HG02852 (cell line): ENCODE results near the gene STRADB.
"Not testable (repeated sequence)": the region's sequence is repeated elsewhere in the genome, so short reads cannot be mapped to it uniquely, and the experiment has no call there.

Experiments used
- ATAC-seq: cut with Tn5 transposase; IDR thresholded peaks from one replicate; pipeline ENCODE4 v1.9.1; 2021; ENCODE audit warnings: mild to moderate bottlenecking, moderate library complexity; ENCODE audit not compliant: unreplicated experiment

The STRADB gene

DNA sequence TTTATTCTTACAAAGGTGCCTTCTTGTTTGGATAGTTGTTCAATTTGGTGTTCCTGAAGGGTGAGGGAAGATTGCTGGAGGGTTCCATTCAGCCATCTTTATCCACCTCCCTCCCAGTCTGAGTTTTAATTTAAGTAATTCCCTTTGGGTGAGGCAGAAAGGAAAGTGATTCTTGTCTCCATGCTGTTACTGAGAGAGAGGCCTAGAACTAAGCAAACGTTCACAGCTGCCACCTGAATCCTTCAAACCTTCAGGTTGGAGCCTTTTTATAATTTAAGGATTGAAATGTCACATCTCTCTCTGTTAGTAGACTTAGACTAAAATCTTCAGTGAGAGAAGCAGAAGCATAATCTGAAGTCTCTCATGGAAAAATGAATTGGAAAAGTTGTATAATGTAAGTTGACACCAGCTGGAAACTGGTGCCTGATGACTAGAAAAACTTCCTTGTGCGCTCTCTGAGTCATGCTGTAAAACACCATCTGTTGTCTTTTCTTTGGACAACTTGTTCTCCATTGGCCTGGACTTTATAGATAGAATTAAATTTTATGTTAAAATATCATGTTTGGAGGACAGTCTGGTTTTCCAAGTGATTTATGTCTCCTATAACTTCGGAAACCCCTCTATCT is 14.6 kb downstream of the STRADB start:
- ATAC-seq: no peak

DNA sequence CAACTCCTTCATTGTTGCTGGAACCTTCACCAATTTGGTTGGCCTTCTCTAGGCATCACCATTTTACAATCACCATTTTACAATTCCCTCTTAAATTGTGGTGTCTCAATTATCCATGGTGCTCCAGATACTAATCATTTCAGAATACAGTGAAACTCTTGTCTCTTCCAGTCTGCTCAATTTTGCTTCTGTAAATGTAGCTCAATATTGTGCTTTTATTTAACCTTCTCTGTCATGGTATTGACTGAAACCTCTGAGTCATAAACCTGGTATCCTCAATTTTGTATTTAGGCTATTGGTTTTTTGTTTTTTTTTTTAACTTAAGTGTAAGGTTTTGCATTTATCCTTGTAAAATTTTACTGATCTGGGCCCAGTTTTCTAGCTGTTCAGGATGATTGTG is 16.1 kb downstream of the STRADB start:
- no peak for ATAC-seq

DNA sequence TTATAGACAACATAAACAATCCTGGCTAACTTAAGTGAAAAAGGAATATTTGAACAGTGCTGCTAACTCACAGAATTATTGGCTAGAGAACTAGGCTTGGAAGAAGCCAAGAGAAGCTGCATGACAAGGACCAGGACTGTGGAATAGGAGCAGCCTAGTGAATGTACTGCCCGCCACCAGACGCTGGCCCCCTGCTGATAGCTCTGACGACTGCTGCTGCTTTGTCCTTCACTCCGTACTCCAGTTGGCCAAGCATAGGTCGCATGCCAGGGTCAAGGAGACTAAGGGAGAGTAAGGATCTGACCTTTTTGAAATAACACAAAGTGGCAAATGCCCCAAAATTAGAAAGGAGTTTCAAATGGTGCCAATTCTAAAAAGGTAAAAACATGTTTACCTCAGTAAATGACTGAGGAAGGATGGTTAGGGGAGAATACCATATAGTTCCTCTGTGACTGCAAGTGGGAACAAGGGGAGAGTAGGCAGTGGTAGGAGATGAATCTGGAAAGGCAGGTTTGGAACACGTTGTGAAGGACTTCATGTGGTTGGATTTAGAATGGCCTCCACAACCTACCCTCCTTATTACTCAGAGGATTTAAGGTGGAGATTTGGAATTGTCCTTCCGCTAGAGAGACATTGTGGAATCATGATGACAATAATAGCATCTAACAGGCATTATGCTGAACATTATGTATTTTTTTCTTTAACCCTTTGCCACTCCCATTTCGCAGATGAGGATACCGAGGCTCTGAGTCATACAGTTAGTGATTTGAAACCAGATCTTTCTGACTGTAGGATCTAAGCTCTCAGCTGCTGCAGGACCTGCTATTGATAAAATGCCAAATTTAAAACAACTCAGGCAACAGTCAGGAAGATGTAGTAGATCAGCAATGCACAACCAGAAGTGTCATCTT is 19.5 kb downstream of the STRADB start:
- ATAC-seq: no peak

DNA sequence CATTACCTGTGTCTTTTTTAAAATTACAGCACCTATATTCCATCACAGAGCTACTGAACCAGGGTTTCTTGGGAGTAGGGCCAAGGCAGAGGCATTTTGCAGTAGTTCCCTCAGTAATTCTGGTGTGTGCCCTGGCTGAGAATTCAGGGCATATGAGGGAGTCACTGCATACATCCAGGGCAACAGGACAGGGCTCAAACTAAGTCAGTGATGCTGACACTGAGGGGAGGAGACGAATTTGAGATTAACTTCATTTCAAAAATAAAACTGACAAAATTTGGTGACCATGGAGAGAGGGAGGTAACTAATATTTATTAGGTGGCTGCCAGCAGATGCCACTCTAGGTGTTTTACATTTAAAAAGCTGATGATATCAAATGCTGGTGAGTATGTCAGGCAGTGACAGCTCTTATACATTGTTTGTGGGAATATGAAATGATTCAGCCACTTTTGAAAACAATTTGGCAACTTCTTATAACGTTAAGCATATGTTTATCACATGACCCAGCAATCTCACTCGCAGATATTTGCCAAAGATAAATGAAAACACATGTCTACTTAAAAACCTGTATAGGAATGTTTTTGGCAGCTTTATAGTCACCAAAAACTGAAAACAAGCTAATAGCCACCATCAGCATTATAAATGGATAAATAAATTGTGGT is 20.3 kb downstream of the STRADB start:
- no peak for ATAC-seq

DNA sequence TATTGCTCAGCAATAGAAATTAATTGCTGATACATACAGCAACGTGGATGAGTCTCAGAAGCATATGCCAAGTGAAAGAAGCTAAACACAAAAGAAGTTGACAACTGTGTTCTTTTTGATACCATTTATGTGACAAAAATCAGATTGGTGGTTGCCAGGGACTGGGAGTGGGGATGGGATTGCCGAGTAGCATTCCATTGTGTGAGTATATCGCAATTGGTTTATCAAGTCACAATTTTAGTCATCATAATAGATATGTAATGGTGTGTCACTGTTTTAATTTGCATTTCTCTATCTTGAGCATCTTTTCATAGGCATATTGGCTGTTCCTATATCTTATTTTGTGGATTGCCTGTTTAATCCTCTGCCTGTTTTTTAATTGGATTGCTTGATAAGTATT is 20.9 kb downstream of the STRADB start:
- no peak for ATAC-seq

DNA sequence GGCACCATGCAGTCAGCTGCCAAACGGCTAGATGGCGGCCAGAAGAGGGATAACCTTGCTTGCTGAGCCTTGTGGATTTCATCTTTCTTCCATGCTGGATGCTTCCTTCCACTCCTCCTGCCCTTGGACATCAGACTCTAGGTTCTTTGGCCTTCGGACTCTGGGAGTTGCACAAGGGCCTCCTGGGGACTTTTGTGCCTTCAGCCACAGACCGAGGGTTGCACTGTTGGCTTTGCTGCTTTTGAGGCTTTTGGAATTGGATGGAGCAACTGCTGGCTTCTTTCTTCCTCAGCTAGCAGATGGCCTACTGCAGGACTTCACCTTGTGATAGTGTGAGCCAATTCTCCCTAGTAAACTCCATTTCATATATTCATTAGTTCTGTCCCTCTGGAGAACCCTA is 31.0 kb downstream of the STRADB start:
- ATAC-seq: no peak

DNA sequence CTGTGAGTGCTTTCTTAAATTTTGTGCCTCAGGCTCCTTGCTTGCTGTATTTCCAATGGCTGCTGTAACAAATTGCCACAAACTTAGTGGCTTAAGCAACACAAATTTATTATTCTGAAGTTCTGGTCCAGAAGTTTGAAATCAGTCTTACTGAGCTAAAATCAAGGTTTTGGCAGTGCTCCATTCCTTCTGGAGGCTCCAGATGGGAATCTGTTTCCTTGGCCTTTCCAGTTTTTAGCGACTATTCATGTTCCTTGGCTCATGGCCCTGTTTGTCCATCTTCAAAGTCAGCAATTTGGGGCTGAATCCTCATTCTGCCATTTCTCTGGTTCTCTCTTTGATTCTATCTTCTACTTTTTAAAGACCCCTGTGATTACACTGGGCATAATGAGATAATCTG is 31.8 kb downstream of the STRADB start:
- no peak for ATAC-seq

DNA sequence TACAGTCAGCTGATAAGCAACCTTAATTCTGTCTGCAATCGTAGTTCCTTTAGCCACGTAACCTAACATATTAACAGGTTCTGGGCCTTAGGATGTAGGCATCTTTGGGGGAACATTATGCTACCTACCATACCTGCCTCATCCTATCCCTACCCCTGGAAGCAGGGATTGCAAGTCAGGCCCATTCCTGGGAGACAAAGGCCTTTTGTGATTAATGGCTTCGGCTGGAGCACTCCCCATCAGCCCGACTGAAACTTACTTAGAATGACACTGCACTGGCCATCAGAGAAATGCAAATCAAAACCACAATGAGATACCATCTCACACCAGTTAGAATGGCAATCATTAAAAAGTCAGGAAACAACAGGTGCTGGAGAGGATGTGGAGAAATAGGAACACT is 32.2 kb downstream of the STRADB start:
- not testable (repeated sequence) for ATAC-seq

DNA sequence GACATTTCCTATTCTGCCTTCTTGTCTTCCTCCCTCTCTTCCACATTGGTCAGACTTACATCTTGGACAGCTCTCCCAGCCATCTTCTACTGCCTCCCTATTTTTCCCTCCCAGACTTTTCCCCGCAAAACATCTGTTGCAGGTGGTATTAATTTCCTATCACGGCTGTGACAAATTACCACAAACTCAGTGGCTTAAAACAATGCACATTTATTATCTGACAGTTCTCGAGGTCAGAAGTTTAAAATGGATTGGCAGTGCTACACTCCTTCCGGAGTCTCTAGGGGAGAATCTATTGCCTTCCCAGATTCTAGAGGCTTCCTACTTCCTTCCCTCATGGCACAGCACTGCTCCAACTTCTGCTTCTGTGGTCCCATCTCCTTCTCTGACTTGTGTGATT is 33.3 kb downstream of the STRADB start:
- no peak for ATAC-seq

DNA sequence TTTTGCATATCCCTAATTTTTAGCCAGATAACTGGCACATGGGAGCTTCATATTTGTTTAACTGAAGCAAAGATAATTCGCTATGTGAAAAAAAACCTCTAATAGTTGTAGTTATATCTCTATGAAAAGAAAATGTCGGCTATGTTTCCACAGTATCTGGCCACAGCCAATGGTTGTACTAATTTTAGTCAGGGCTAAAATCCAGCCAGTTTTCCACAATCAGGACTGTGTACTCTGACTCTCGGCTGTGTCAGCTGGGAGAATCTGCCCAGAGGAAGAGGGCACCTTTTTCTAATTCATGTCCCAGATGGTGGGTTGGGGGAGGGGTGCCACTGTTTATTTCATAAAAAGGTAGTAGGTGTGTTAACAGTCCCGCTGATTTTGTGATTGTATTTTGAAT is 38.8 kb downstream of the STRADB start:
- no peak for ATAC-seq

DNA sequence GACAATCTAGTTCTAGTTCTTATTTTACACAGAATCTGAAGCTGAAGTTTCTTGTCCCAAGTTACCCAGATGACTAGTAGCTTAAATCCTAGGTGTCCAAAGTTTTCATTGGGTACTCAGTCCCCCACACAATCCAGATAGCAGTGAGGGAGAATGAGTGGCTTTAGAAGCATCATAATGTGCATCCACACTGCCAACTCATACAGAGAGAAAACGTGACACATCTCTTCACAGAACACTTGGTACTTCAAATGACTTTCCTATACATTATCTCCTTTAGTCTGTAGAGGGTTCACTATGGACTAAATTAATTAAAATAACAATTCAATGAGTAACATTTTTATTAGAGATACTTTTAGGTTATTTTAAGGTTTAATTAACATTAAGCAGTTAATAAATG is 45.2 kb downstream of the STRADB start:
- ATAC-seq: no peak

DNA sequence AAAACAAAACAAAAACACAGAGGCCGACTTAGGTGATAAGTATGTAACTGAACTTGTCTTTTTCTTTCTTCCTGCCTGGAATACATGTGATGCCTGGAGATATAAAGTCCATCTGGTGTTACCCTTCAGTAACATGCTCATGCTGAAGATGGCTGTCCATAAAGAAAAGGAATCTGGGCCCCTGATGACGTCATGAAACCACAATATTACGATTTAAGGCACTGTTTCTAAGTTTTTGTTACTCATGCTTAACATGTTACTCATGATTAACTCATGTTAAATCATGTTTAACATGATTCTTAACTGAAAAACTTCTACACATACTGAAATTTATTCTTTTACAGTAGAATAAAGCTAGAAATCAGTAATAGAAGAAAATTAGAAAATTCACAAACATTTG is 49.0 kb downstream of the STRADB start:
- no peak for ATAC-seq

DNA sequence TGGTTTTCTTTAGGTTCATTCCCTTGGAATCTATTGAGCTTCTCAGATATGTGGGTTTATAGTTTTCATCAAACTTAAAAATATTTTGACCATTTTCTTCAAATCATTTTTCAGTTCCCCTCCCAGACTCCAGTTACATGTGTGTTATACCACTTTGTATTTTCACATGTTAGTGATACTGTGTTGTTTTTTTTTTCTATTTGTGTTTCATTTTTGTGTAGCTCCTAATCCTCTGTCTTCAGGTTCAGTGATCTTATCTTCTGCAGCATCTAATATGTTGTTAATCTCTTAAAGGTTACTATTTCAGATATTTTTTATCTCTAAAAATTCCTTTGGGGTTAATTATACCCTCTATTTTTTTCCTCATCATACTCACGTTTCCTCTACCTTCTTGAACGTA is 51.2 kb downstream of the STRADB start:
- no peak for ATAC-seq

DNA sequence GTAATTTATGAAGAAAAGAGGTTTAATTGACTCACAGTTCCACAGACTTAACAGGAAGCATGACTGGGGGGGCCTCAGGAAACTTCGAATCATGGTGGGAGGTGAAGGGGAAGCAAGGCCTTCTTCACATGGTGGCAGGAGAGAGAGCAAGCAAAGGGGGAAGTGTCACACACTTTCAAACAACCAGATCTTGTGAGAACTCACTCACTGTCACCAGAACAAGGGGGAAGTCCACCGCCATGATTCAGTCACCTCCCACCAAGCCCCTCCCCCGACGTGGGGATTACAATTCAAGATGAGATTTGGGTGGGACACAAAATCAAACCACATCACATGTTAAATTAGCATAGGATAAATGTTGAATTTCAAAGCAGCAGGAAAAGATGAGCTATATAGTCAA is 56.2 kb downstream of the STRADB start:
- no peak for ATAC-seq

DNA sequence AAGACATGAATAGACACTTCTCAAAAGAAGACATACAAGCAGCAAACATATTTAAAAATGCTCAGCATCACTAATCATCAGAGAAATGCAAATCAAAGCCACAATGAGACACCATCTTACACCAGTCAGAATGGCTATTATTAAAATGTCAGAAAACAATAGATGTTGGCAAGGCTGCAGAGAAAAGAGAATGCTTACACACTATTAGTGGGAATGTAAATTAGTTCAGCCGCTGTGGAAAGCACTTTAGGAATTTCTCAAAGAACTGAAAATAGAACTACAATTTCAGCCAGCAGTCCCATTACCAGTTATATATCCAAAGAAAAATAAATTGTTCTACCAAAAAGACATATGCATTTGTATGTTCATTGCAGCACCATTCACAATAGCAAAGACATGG is 61.7 kb downstream of the STRADB start:
- ATAC-seq: no peak

DNA sequence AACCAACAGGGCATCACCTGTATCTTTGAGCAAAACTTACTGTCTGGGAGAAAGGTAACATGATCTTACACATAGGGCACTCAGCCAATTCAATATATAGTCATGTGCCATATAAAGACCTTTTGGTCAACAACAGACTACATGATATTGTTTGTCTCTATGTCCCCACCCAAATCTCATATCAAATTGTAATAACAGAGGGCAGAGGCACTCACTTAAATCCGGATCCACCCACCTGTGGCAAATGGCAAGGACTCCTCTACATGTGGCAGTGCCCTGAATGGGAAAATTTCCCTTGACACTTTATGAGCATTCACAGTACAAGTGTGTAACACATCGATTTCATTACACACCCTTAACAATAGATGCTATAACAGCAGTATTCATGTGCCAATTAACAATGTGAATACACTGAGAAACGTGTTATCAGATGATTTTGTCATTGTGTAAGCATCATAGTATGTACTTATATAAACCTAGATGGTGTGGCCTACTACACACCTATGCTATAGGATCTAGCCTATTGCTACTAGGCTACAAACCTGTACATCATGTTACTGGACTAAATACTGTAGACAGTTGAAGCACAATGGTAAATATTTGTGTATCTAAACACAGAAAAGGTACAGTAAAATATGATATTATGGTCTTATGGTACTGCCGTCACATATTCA is 64.2 kb downstream of the STRADB start:
- ATAC-seq: no peak

DNA sequence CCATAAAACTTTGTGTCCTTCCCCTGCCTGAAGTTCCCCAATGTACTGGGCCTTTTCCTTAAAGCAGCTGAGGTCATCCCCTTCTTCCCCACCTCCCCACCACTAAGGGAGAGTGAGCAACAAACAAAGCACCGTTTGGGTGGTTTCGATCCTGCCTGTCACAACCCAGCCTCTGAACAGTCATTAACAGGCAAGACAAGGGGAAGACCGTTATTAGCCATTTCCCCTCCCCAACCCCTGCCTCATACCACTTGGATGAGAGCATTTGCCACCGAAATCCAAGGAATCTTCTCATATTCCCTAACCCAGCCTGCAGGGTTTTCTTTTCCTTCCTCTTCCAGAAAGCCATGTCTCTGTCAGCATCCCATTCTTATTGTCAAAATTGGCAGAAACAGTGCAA is 65.6 kb downstream of the STRADB start:
- no peak for ATAC-seq

DNA sequence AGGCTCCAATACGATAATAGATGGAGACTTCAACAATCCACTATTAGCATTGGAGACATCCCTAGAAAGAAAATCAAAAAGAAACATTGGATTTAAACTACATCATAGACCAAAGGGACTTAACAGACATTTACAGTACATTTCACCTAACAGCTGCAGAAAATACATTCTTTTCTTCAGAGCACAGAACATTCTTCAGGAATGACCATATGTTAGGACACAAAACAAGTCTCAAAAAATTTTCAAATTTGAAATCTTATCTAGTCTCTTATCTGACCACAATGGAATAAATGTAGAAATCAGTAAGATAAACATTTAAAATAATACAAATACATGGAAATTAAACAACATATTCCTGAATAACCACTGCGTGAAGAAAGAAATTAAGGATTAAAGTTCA is 68.7 kb downstream of the STRADB start:
- ATAC-seq: no peak

DNA sequence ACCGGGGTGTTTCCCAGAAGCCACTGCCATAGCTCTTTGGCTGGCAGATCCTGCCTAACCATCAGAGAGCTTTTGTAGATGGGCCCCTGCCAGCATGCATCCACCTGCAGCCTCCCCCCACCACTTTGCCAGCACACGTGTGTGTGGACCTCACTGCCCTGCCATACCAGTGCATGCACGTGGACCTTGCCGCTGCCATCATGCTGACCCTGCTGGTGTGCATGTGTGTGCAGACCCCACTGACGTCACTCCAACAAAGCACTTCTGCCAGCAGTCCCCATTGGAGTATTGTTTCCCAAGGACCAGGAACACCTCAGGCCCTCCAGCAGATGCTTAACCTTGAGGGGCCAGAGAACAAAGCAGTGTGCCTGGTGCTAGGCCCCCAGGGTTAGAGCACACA is 71.4 kb downstream of the STRADB start:
- ATAC-seq: no peak

DNA sequence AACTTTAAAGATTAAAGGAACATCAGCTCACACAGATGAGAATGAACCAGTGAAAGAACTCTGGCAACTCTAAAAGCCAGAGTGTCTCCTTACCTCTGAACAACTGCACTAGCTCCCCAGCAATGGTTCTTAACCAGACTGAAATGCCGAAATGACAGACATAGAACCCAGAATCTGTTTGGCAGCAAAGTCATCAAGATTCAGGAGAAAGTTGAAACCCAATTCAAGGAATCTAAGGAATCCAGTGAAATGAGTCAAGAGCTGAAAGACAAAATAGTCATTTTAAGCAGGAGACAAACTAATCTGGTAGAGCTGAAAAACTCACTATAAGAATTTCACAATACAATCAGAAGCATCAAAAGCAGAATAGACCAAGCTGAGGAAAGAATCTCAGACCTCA is 72.0 kb downstream of the STRADB start:
- ATAC-seq: no peak
